Hepatocyte (in vitro differentiated cells): Measurements from ENCODE around the gene LRRC66. TPM values are rescaled to one million over a fixed set of nuclear protein-coding genes. Genes with fewer than 3 reads are reported as not detected.

Experiments used
- DNase-seq: peaks from one replicate; pipeline ENCODE4 v3.0.0-alpha.2; 2016; ENCODE audit warnings: low spot score
- H2AFZ ChIP-seq: fragments of 200-600 bp; sonication (generic); 2 replicates; pipeline ENCODE4 v1.6.0; 2016; ENCODE audit warnings: antibody characterized with exemption, mild to moderate bottlenecking
- H3K27ac ChIP-seq: fragments of 200-600 bp; sonication (generic); 2 replicates; pipeline ENCODE4 v1.5.1; 2016; ENCODE audit warnings: mild to moderate bottlenecking
- H3K27me3 ChIP-seq: fragments of 200-600 bp; sonication (generic); 2 replicates; pipeline ENCODE4 v1.6.1; 2016
- H3K36me3 ChIP-seq: fragments of 200-600 bp; sonication (generic); replicated peaks from 2 replicates; pipeline ENCODE4 v1.5.1; 2016; ENCODE audit warnings: low read depth; ENCODE audit not compliant: insufficient read depth
- H3K4me1 ChIP-seq: fragments of 200-600 bp; sonication (generic); 2 replicates; pipeline ENCODE4 v1.5.1; 2016; ENCODE audit warnings: mild to moderate bottlenecking, moderate library complexity; ENCODE audit not compliant: insufficient read depth
- H3K4me2 ChIP-seq: fragments of 200-600 bp; sonication (generic); 2 replicates; pipeline ENCODE4 v1.6.0; 2016
- H3K4me3 ChIP-seq: fragments of 200-600 bp; sonication (generic); 2 replicates; pipeline ENCODE4 v1.5.1; 2016; ENCODE audit warnings: mild to moderate bottlenecking
- H3K79me2 ChIP-seq: fragments of 200-600 bp; sonication (generic); 2 replicates; pipeline ENCODE4 v1.6.0; 2017; ENCODE audit warnings: mild to moderate bottlenecking
- H3K9me2 ChIP-seq: fragments of 200-600 bp; sonication (generic); replicated peaks from 2 replicates; pipeline ENCODE4 v1.6.0; 2017; ENCODE audit warnings: mild to moderate bottlenecking; ENCODE audit not compliant: insufficient read depth
- H3K9me3 ChIP-seq: fragments of 200-600 bp; sonication (generic); 2 replicates; pipeline ENCODE4 v1.5.1; 2016; ENCODE audit warnings: low read depth, mild to moderate bottlenecking
- H4K20me1 ChIP-seq: fragments of 200-600 bp; sonication (generic); 2 replicates; pipeline ENCODE4 v1.6.0; 2016; ENCODE audit warnings: mild to moderate bottlenecking; ENCODE audit not compliant: insufficient read depth, poor library complexity, severe bottlenecking
- EZH2 ChIP-seq: fragments of 200-600 bp; sonication (generic); IDR thresholded peaks from 2 replicates; pipeline ENCODE4 v1.6.1; 2016; ENCODE audit warnings: antibody characterized with exemption, mild to moderate bottlenecking, borderline replicate concordance
- EZH2phosphoT487 ChIP-seq: fragments of 200-600 bp; sonication (generic); IDR thresholded peaks from one replicate; pipeline ENCODE4 v1.6.1; 2018; ENCODE audit warnings: antibody characterized with exemption, mild to moderate bottlenecking, low read depth, moderate library complexity; ENCODE audit not compliant: unreplicated experiment, severe bottlenecking
- WGBS: methylation state at CpG from one replicate; pipeline ENCODE4 v1.1.6; 2016; ENCODE audit warnings: low lambda C conversion rate; ENCODE audit errors: missing lambda C conversion rate; 5-methylcytosine and 5-hydroxymethylcytosine counted together
- polyA plus RNA-seq: library from polyadenylated mRNA; unstranded; fragments of >200 nt; fragmentation: Nextera tagmentation; extraction: Ambion mirVana; gene quantifications from 2 replicates; pipeline ENCODE4 v1.2.1, GENCODE V29; 2016
- total RNA-seq: library from RNA; depleted of rRNA; stranded (reverse); fragments of >200 nt; gene quantifications from 2 replicates; pipeline ENCODE4 v1.2.3, GENCODE V29; 2014
- TF ChIP-seq, protein P1 (sequence below): fragments of 200-600 bp; sonication (generic); IDR thresholded peaks from 2 replicates; pipeline ENCODE4 v1.5.1; 2016; ENCODE audit warnings: antibody characterized with exemption, mild to moderate bottlenecking; ENCODE audit not compliant: poor library complexity

Gene LRRC66
- total and polyA plus RNA-seq, 2 experiments from 2014 or later, result 0.44 to 0.87 TPM

DNA sequence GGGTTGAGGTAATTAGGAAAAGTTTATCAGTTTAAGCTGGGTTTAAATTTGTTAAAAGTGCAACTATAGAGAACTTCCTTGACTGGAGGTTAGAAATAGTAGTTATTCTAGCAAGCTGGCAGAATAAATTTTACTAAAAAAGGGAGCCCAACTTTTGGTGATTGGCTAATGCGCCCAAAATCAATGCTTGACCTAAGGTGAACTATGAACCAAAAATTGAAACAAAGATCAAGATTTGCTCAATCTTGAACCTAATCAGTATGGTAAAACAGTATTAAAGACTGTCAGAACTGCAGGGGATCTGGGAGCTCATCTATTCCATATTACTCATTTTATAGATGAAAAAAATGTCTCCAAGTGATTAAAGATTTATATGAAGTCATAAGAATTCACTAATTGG lies 24.9 kb upstream of the LRRC66 start:
- Histone ChIP-seq H3K36me3 (no peaks in the 10 kb centered on the region), H3K27me3 (peaks cover 15% of the 10 kb centered on the region), H3K4me2 (no peak overlapping the region), H3K4me1 (peaks cover 4% of the 10 kb centered on the region), H3K79me2 (no peaks in the 10 kb centered on the region), H3K27ac (no peak overlapping the region), H3K9me2 (no peaks in the 10 kb centered on the region), H3K9me3 (no peaks in the 10 kb centered on the region), H3K4me3 (no peak overlapping the region), H2AFZ (no peak overlapping the region), H4K20me1 (no peaks in the 10 kb centered on the region)
- TF ChIP-seq, protein P1, sequence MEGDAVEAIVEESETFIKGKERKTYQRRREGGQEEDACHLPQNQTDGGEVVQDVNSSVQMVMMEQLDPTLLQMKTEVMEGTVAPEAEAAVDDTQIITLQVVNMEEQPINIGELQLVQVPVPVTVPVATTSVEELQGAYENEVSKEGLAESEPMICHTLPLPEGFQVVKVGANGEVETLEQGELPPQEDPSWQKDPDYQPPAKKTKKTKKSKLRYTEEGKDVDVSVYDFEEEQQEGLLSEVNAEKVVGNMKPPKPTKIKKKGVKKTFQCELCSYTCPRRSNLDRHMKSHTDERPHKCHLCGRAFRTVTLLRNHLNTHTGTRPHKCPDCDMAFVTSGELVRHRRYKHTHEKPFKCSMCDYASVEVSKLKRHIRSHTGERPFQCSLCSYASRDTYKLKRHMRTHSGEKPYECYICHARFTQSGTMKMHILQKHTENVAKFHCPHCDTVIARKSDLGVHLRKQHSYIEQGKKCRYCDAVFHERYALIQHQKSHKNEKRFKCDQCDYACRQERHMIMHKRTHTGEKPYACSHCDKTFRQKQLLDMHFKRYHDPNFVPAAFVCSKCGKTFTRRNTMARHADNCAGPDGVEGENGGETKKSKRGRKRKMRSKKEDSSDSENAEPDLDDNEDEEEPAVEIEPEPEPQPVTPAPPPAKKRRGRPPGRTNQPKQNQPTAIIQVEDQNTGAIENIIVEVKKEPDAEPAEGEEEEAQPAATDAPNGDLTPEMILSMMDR, result no peak
- TF ChIP-seq EZH2phosphoT487, result no peak
- no peak for TF ChIP-seq EZH2
- WGBS, result 93% methylated on average over 1 of the region's 1 CpG
- DNase-seq, result no peak

DNA sequence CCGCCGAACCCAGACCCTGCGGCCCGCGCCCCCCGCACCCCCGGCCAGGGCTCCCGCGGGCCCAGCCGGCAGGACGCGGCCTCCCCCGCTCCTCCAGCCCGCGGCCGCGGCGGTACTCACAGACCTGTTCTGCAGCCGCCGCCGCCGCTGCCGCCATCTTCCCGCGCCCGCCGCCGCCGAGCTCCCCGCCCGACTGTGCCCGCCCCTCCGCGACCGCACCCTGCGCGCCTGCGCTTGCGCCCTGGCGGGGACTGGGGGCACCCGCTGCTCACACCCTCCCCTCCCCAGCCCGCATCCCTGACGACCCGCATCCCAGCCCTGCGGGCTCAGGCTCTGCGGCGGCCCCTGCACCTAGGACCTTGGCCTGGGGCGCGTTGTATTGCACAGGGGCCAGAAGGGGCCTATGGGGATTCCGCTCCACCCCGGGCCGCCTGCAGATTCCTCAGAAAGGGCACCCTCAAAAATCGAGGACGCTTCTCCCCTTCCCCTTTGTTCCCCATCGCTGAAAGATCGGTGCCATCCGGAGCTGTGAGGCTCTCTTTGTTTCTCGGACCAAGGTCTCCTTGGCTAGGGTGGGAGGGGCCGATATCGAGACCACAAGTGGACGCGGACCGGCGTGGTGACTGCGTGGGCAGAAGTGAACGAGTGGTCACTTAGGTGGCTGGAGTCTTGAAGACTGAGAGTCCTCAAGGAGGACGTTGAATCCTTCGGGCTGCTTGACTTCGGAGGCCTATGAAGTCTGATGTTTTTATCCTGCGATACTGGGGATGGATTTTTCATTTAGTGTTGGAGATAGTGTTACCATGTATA lies 18.1 kb upstream of the LRRC66 start, which contains the start of gene SGCB:
Gene SGCB (minus strand): TSS at position 197 of the 810 bp plus-strand sequence. CDS start 40 bp downstream, at position 157.
- TF ChIP-seq, protein P1, result no peak
- TF ChIP-seq EZH2, result no peak
- no peak for TF ChIP-seq EZH2phosphoT487
- H3K36me3 ChIP-seq, result no peaks in the 10 kb centered on the region
- H3K4me3 ChIP-seq, result peak within 1 kb of the TSS; percentile 96
- H3K4me2 ChIP-seq, result peak within 1 kb of the TSS; percentile 96
- no peaks in the 10 kb centered on the region for H4K20me1 ChIP-seq
- peak; percentile 80 for DNase-seq
- H3K9me3 ChIP-seq, result no peaks in the 10 kb centered on the region
- peak within 1 kb of the TSS; percentile 100 for H2AFZ ChIP-seq
- WGBS, result 17% methylated on average over 15 of the region's 70 CpGs
- no peaks in the 10 kb centered on the region for H3K9me2 ChIP-seq
- H3K4me1 ChIP-seq, result no peaks in the 10 kb centered on the region
- H3K27ac ChIP-seq, result peak within 1 kb of the TSS; percentile 87
- H3K79me2 ChIP-seq, result peaks cover 40% of the 10 kb centered on the region
- H3K27me3 ChIP-seq, result peaks cover 16% of the 10 kb centered on the region

DNA sequence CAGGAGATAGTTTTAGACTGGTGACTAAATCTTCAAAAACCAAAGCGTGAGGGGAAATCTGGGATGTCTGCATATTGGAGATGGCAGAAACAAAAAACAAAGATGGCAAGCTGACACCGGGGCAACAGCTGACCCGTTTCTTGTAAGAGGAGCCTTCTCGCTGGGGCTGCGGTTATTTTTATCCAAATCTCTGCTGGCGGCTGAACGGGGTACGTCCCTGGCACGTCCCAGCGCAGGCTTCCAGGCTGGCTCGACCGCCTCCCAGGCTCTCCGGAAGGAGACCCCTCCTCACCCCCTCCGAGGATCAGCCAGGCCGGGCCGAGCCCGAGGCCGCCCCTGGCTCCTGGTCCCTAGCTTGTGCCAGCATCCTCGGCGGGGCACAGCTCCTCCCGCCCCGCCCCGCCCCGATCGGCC lies 17.5 kb upstream of the LRRC66 start:
- H3K4me2 ChIP-seq, result peak overlapping the region; percentile 82
- peaks cover 12% of the 10 kb centered on the region for H3K27me3 ChIP-seq
- H3K4me1 ChIP-seq, result no peaks in the 10 kb centered on the region
- no peaks in the 10 kb centered on the region for H3K9me2 ChIP-seq
- no peak for DNase-seq
- no peaks in the 10 kb centered on the region for H3K9me3 ChIP-seq
- no peaks in the 10 kb centered on the region for H3K36me3 ChIP-seq
- peak overlapping the region; percentile 100 for H2AFZ ChIP-seq
- H3K4me3 ChIP-seq, result peak overlapping the region; percentile 96
- under 1% methylated on average over 17 of the region's 25 CpGs for WGBS
- peak overlapping the region; percentile 87 for H3K27ac ChIP-seq
- H4K20me1 ChIP-seq, result no peaks in the 10 kb centered on the region
- peaks cover 47% of the 10 kb centered on the region for H3K79me2 ChIP-seq
- TF ChIP-seq, protein P1, result no peak
- no peak for TF ChIP-seq EZH2phosphoT487
